Ovary (tissue), 9 donors: ENCODE measurements around the gene YRDC. TPM values are rescaled to one million over a fixed set of nuclear protein-coding genes. Genes with fewer than 3 reads are reported as not detected.

ENCODE experiments used
- DNase-seq, 5 donors: peaks; one replicate each; pipeline ENCODE4 v3.0.0-alpha.2; 2019 to 2020
- H3K27ac ChIP-seq, 2 donors: fragments of 200-600 bp; one replicate each; pipeline versions ENCODE4 v1.5.1 to v1.8.0; 2019 to 2022
- H3K27me3 ChIP-seq: fragments of 200-600 bp; one replicate; pipeline ENCODE4 v1.8.0; 2022
- H3K36me3 ChIP-seq: fragments of 200-600 bp; sonication (generic); one replicate; pipeline ENCODE4 v1.5.1; 2019
- H3K4me1 ChIP-seq: one replicate; pipeline ENCODE4 v1.8.1; 2013; ENCODE audit warnings: mild to moderate bottlenecking, moderate library complexity; ENCODE audit not compliant: insufficient read depth
- H3K4me3 ChIP-seq: fragments of 200-600 bp; sonication (generic); one replicate; pipeline ENCODE4 v1.5.1; 2017
- H3K9me3 ChIP-seq, 2 donors: fragments of 200-600 bp in 1 of 2; sonication (generic) in 1 of 2; one replicate each; pipeline versions ENCODE4 v1.5.1 to v1.8.1; 2013 to 2019; ENCODE audit warnings: mild to moderate bottlenecking in 1 of 2, moderate library complexity in 1 of 2
- CTCF ChIP-seq, 3 donors: fragments of 450-650 bp in 2 of 3; fragments of 200-600 bp in 1 of 3; IDR thresholded peaks; one replicate each; pipeline versions ENCODE4 v1.5.1 to v1.8.0; 2016 to 2022; ENCODE audit warnings: antibody characterized with exemption in 3 of 3, mild to moderate bottlenecking in 1 of 3
- EP300 ChIP-seq: sonication (generic); formaldehyde crosslinking; IDR thresholded peaks from one replicate; pipeline ENCODE4 v1.6.1; 2017; ENCODE audit warnings: antibody characterized with exemption
- POLR2A ChIP-seq: fragments of 450-650 bp; IDR thresholded peaks from one replicate; pipeline ENCODE4 v1.6.1; 2017; ENCODE audit warnings: antibody characterized with exemption, mild to moderate bottlenecking, moderate library complexity
- WGBS, 3 donors: extraction: QIAGEN DNeasy Blood & Tissue Kit in 1 of 3; methylation state at CpG; one replicate each; pipeline versions ENCODE4 v1.1.5 to v1.1.7; 2013 to 2017; 5-methylcytosine and 5-hydroxymethylcytosine counted together
- intact Hi-C, 4 donors: fragments of 100-400 bp; cut with DNase I; formaldehyde crosslinking; loops; one replicate each; pipeline versions ENCODE4 v1.11.0 to v1.15.1; 2022 to 2023
- polyA plus RNA-seq, 2 donors: library from polyadenylated mRNA; stranded (reverse); fragments of 200-250 nt in 1 of 2; fragments of 350-450 nt in 1 of 2; fragmentation: Illumina TruSeq in 1 of 2; extraction: RNeasy Lipid Tissue Mini Kit (QIAGEN cat#74804) in 1 of 2; gene quantifications; one replicate each; pipeline ENCODE4 v1.2.3, GENCODE V29; 2013 to 2014
- total RNA-seq, 7 donors: library from RNA; depleted of rRNA in 2 of 7; stranded (reverse); fragments of >200 nt in 2 of 7; fragmentation: NEBNext Ultra II Directional in 3 of 7; extraction: Animal tissue kit (Norgen Biotek cat#: 25700) in 3 of 7; gene quantifications; one replicate each; pipeline versions ENCODE4 v1.1.0 to v1.2.4, GENCODE V29; 2016 to 2023
- donor health status: DM: no; HTN: no; CAD: no; lungs with moderate emphysema.
- donor health status: DM: no; HTN: no; CAD: no.
- donor health status: Bipolar disorder and iron deficiency.
- donor health status: DM: yes; HTN: yes; CAD: no.
- donor health status: DM: no; HTN: no; CAD: no.
- donor health status: DM: yes; HTN: yes; CAD: no.

Gene YRDC
- total and polyA plus RNA-seq, 9 donors, result 7.2 to 15.0 (median 9.5) TPM

GRCh38 chr1:37836788-37837187, 28.8 kb upstream of the YRDC start:
- WGBS, 3 donors, result 56 to 86% (median 59%) methylated on average over 3 of the region's 3 CpGs
- H3K4me3 ChIP-seq, result no peak overlapping the region
- H3K4me1 ChIP-seq, result peaks cover 4% of the 10 kb centered on the region
- TF ChIP-seq CTCF (IDR thresholded peaks at IDR 0.05) (no peak), POLR2A (no peak), EP300 (no peak)
- no peaks in the 10 kb centered on the region for H3K9me3 ChIP-seq
- intact Hi-C loops, result no loop called here
- no peaks in the 10 kb centered on the region for H3K36me3 ChIP-seq
- H3K27ac ChIP-seq, result no peak overlapping the region
- no peaks in the 10 kb centered on the region for H3K27me3 ChIP-seq
- no peak for DNase-seq

- no peaks in the 10 kb centered on the region for H3K4me1 ChIP-seq
- WGBS, 3 donors, result 73 to 87% (median 81%) methylated on average over 2 of the region's 2 CpGs
- H3K27ac ChIP-seq, result no peak overlapping the region
- no peaks in the 10 kb centered on the region for H3K27me3 ChIP-seq
- DNase-seq, result no peak
- TF ChIP-seq POLR2A, result no peak
- intact Hi-C loops, result no loop called here
- H3K9me3 ChIP-seq, result no peaks in the 10 kb centered on the region
- H3K4me3 ChIP-seq, result no peak overlapping the region
- no peaks in the 10 kb centered on the region for H3K36me3 ChIP-seq
These were observed 23.8 kb upstream of the YRDC start for GRCh38 chr1:37831809-37832208.

GRCh38 chr1:37831109-37831508, 23.1 kb upstream of the YRDC start:
- intact Hi-C loops, result no loop called here
- H3K27me3 ChIP-seq, result no peaks in the 10 kb centered on the region
- no peaks in the 10 kb centered on the region for H3K9me3 ChIP-seq
- no peak overlapping the region for H3K27ac ChIP-seq
- H3K4me1 ChIP-seq, result no peaks in the 10 kb centered on the region
- no peak overlapping the region for H3K4me3 ChIP-seq
- TF ChIP-seq CTCF (IDR thresholded peaks at IDR 0.05), result no peak
- no peak for TF ChIP-seq EP300
- TF ChIP-seq POLR2A, result no peak
- no peak for DNase-seq
- 87 to 95% (median 87%) methylated on average over 4 of the region's 4 CpGs for WGBS, 3 donors
- H3K36me3 ChIP-seq, result no peaks in the 10 kb centered on the region

GRCh38 chr1:37828410-37829074, 20.5 kb upstream of the YRDC start:
- 91 to 96% (median 92%) methylated on average over 12 of the region's 12 CpGs for WGBS, 3 donors

More at GRCh38 chr1:37828410-37829074, 20.5 kb upstream of the YRDC start:
- Histone ChIP-seq H3K4me3 (no peak overlapping the region), H3K27me3 (no peaks in the 10 kb centered on the region), H3K27ac (no peak overlapping the region), H3K36me3 (no peaks in the 10 kb centered on the region), H3K4me1 (no peaks in the 10 kb centered on the region), H3K9me3 (no peaks in the 10 kb centered on the region)
- no peak for DNase-seq
- intact Hi-C loops, result no loop called here
- TF ChIP-seq CTCF (IDR thresholded peaks at IDR 0.05), result no peak
- no peak for TF ChIP-seq EP300
- no peak for TF ChIP-seq POLR2A
